Measurements from ENCODE around the gene GDPD5. TPM values are rescaled to one million over a fixed set of nuclear protein-coding genes. Genes with fewer than 3 reads are reported as not detected.
A peak's percentile ranks its signal among the peaks of the same experiment; 100 is the strongest.

The GDPD5 gene
- total and polyA plus RNA-seq, 4 donors, result 6.2 to 24.7 (median 12.0) TPM

DNA sequence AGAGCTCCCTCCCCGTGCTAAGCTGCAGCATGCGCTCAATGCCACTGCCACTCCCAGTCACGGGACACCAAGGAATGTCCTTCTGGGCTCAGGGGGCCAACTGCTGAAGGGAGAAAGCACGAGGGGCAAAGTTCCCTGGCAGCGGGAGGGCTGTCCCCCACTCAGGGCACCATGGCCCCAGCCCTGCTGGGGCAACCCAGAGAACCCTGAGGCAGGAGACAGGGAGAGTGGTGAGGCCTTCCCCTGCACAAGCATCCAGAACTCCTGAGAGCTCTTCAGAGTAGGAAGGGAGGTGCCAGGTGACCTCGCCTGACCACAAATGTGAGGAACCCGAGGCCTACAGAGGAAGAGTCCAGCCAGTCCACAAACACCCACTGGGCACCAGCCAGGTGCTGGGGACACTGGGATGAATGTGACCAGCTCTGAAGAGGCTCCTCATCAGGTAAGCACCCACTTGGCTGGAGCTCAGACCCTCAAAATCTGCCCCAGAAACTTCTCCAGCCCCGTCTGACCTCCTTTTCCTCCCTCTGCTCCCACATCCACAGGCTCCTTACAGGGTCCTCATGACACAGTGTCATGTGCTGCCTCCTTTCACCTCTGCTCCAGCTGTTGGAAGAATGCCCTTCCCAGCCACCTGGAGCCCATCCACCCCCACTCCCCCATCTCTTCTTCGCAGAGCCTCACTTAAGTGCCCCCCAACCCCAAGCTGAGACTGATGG lies 15.6 kb downstream of the GDPD5 start:
- Histone ChIP-seq H3K27me3 (ENCODE audit: control insufficient read depth in 3 of 3, insufficient read depth in 3 of 3, low read length in 2 of 3) (no peaks in the 10 kb centered on the region), H3K4me1 (ENCODE audit: control insufficient read depth in 5 of 5, insufficient read depth in 5 of 5, low read length in 5 of 5) (peaks cover 0 to 8% (median 0%) of the 10 kb centered on the region in 5 donors), H3K9me3 (ENCODE audit: control insufficient read depth in 4 of 4, insufficient read depth in 3 of 4, low read length in 3 of 4) (no peaks in the 10 kb centered on the region), H3K27ac (ENCODE audit: low read depth in 1 of 2, low read length in 1 of 2) (no peak overlapping the region), H3K4me3 (no peak overlapping the region), H3K9ac (ENCODE audit: insufficient read depth in 1 of 2, low read length in 2 of 2) (no peak overlapping the region), H3K36me3 (ENCODE audit: control insufficient read depth in 4 of 4, insufficient read depth in 4 of 4, low read length in 4 of 4) (no peaks in the 10 kb centered on the region)
- DNase-seq (peak in 2 of 3 donors; percentile 29 to 37), ATAC-seq (ENCODE audit: insufficient read depth, low FRiP score) (no peak)
- TF ChIP-seq, protein P1, sequence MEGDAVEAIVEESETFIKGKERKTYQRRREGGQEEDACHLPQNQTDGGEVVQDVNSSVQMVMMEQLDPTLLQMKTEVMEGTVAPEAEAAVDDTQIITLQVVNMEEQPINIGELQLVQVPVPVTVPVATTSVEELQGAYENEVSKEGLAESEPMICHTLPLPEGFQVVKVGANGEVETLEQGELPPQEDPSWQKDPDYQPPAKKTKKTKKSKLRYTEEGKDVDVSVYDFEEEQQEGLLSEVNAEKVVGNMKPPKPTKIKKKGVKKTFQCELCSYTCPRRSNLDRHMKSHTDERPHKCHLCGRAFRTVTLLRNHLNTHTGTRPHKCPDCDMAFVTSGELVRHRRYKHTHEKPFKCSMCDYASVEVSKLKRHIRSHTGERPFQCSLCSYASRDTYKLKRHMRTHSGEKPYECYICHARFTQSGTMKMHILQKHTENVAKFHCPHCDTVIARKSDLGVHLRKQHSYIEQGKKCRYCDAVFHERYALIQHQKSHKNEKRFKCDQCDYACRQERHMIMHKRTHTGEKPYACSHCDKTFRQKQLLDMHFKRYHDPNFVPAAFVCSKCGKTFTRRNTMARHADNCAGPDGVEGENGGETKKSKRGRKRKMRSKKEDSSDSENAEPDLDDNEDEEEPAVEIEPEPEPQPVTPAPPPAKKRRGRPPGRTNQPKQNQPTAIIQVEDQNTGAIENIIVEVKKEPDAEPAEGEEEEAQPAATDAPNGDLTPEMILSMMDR (IDR thresholded peaks at IDR 0.05; ENCODE audit: control extremely low read depth, extremely low read depth), result no peak
- WGBS, 2 donors, result 64 to 69% methylated on average over 9 of the region's 9 CpGs

DNA sequence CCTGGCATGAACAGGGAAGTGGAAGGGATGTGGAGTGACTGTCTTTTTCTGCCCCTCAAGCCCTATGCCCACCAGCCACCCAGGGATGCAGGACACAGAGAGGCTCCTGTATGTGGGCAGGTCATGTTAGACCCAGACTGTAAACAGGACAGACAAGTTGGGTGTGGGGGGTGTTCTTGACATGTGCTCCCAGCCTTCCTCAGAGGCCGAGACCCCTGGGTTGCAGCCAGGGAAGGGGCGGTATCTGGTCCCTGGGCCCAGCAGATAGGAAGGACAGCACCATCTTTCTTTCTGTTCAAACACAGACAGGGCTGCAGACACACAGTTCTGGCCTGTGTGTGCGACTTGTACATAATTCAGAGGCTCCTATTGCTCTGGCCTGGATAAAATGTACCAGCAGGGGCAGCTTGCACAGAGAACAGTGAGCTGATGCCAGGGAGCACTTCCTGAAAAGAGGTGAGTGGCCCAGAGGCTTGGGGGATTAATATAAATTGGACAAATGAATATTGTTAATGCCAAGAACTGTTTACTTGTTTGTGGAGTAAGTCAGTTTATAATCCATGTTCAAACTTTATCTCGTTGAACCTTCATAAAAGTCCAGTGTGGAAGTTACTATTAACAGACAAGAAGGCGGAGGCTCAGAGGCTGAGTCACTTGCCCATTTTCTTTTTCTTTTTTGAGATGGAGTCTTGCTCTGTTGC lies 16.6 kb downstream of the GDPD5 start:
- 74 to 79% methylated on average over 5 of the region's 5 CpGs for WGBS, 2 donors
- Histone ChIP-seq H3K9ac (ENCODE audit: insufficient read depth in 1 of 2, low read length in 2 of 2) (no peak overlapping the region), H3K9me3 (ENCODE audit: control insufficient read depth in 4 of 4, insufficient read depth in 3 of 4, low read length in 3 of 4) (no peaks in the 10 kb centered on the region), H3K4me3 (no peak overlapping the region), H3K27me3 (ENCODE audit: control insufficient read depth in 3 of 3, insufficient read depth in 3 of 3, low read length in 2 of 3) (no peaks in the 10 kb centered on the region), H3K4me1 (ENCODE audit: control insufficient read depth in 5 of 5, insufficient read depth in 5 of 5, low read length in 5 of 5) (peaks cover 0 to 8% (median 0%) of the 10 kb centered on the region in 5 donors), H3K36me3 (ENCODE audit: control insufficient read depth in 4 of 4, insufficient read depth in 4 of 4, low read length in 4 of 4) (no peaks in the 10 kb centered on the region), H3K27ac (ENCODE audit: low read depth in 1 of 2, low read length in 1 of 2) (no peak overlapping the region)
- DNase-seq, result no peak
- no peak for ATAC-seq (ENCODE audit: insufficient read depth, low FRiP score)
- TF ChIP-seq, protein P1 (IDR thresholded peaks at IDR 0.05; ENCODE audit: control extremely low read depth, extremely low read depth), result no peak

DNA sequence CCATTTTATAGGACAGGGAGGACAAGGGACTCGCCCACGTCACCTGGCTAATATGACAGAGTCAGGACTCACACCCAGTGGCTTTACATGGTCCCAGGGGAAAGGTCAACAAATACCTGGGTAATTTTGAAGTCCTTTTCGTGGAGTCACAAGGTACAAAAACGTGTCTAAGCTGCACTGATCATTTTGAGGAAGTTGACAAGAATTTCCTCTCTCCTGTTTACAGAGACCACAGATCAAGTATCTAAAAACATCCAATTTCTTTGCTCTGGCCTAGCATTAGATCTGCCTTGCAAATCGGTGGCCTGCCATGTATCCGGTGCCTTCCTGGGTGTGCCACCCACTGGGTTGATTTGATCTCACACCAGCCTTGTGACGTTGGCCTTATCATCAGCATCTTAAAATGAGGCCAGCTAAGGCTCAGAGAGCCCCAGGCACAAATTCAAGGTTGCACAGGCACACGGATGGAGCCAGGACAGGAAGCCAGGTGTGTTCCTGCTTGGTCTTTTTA lies 17.6 kb downstream of the GDPD5 start:
- WGBS, 2 donors, result 34 to 47% methylated on average over 8 of the region's 8 CpGs
- Histone ChIP-seq H3K4me1 (ENCODE audit: control insufficient read depth in 5 of 5, insufficient read depth in 5 of 5, low read length in 5 of 5) (peaks cover 0 to 4% (median 0%) of the 10 kb centered on the region in 5 donors), H3K9ac (ENCODE audit: insufficient read depth in 1 of 2, low read length in 2 of 2) (no peak overlapping the region), H3K36me3 (ENCODE audit: control insufficient read depth in 4 of 4, insufficient read depth in 4 of 4, low read length in 4 of 4) (no peaks in the 10 kb centered on the region), H3K27me3 (ENCODE audit: control insufficient read depth in 3 of 3, insufficient read depth in 3 of 3, low read length in 2 of 3) (no peaks in the 10 kb centered on the region), H3K9me3 (ENCODE audit: control insufficient read depth in 4 of 4, insufficient read depth in 3 of 4, low read length in 3 of 4) (no peaks in the 10 kb centered on the region), H3K4me3 (no peak overlapping the region), H3K27ac (ENCODE audit: low read depth in 1 of 2, low read length in 1 of 2) (no peak overlapping the region)
- ATAC-seq (ENCODE audit: insufficient read depth, low FRiP score), result no peak
- TF ChIP-seq, protein P1 (IDR thresholded peaks at IDR 0.05; ENCODE audit: control extremely low read depth, extremely low read depth), result no peak
- no peak for DNase-seq
